K562 (cell line): ENCODE data around the gene MMEL1. TPM values are rescaled to one million over a fixed set of nuclear protein-coding genes. Genes with fewer than 3 reads are reported as not detected.

Experiments
- ATAC-seq: fragments of 200-7000 bp; cut with Tn5 transposase; 3 replicates; pipeline ENCODE4 v1.9.1; 2020; ENCODE audit warnings: moderate library complexity
- BruUV-seq: library from RNA; stranded (reverse); fragments of 400-500 nt; replicated peaks from 2 replicates; lab custom pipeline; 2021; lab: Mats Ljungman, UMichigan
- CTCF ChIA-PET: fragments of 300-600 bp; formaldehyde crosslinking; extraction: SDS; loops from one replicate; lab custom pipeline; 2021; ENCODE audit warnings: low intra/inter-chr PET ratio; lab: Yijun Ruan, JAX
- POLR2A ChIA-PET: fragments of 300-600, 350-650 bp; sonication (Branson Sonifier 250); formaldehyde crosslinking; extraction: SDS; loops from one replicate; lab custom pipeline; 2021; ENCODE audit warnings: antibody characterized with exemption, inconsistent platforms; lab: Yijun Ruan, JAX
- DNase-seq, 4 experiments: peaks; one replicate each; pipeline versions ENCODE4 v3.0.0 to v3.0.0-alpha.2; 2011 to 2018; ENCODE audit warnings: low spot score in 3 of 4, mixed read lengths in 3 of 4; ENCODE audit errors: extremely low read depth in 1 of 4
- FAIRE-seq: peaks from 2 replicates; lab custom pipeline; 2011; peaks lifted over from hg19 to GRCh38; lab: Jason Lieb, UNC
- H2AFZ ChIP-seq: 2 replicates; pipeline ENCODE4 v1.6.0; 2011; ENCODE audit warnings: low read depth, low read length, control low read depth, inconsistent platforms
- H3K27ac ChIP-seq: fragments of 200-600 bp; 3 replicates; pipeline ENCODE4 v1.8.0; 2011; ENCODE audit warnings: low read depth, mild to moderate bottlenecking, control low read depth, inconsistent platforms, low read length, moderate library complexity, mixed read lengths; ENCODE audit errors: extremely low read depth
- H3K27me3 ChIP-seq, 2 experiments: fragments of 300-600 bp in 1 of 2; 2 replicates in 1 of 2; 3 replicates in 1 of 2; pipeline versions ENCODE4 v1.6.0 to v1.8.0; 2011; ENCODE audit warnings: inconsistent platforms in 2 of 2, low read length in 2 of 2, mild to moderate bottlenecking in 1 of 2, mixed read lengths in 1 of 2, moderate library complexity in 1 of 2; ENCODE audit not compliant: control insufficient read depth in 2 of 2, insufficient read depth in 2 of 2
- H3K36me3 ChIP-seq: fragments of 300-600 bp; 3 replicates; pipeline ENCODE4 v1.8.0; 2011; ENCODE audit warnings: mild to moderate bottlenecking, low read length, inconsistent platforms; ENCODE audit not compliant: control insufficient read depth, insufficient read depth
- H3K4me1 ChIP-seq, 2 experiments: fragments of 200-600 bp in 1 of 2; replicated peaks in 1 of 2; 2 replicates in 1 of 2; 3 replicates in 1 of 2; pipeline versions ENCODE4 v1.5.1 to v1.8.0; 2011; ENCODE audit warnings: inconsistent platforms in 2 of 2, low read length in 2 of 2, mild to moderate bottlenecking in 1 of 2, mixed read lengths in 1 of 2, moderate library complexity in 1 of 2; ENCODE audit not compliant: control insufficient read depth in 2 of 2, insufficient read depth in 2 of 2
- H3K4me2 ChIP-seq: 2 replicates; pipeline ENCODE4 v1.6.1; 2011; ENCODE audit warnings: low read length, control low read depth, inconsistent platforms, mixed read lengths; ENCODE audit not compliant: insufficient read depth
- H3K4me3 ChIP-seq: fragments of 200-600 bp; sonication (generic), shearing (Covaris generic); 2 replicates; pipeline ENCODE4 v1.5.1; 2016; ENCODE audit warnings: control low read depth, inconsistent platforms
- H3K79me2 ChIP-seq: fragments of 200-600 bp; 3 replicates; pipeline ENCODE4 v1.8.0; 2011; ENCODE audit warnings: low read length, inconsistent platforms; ENCODE audit not compliant: control insufficient read depth, insufficient read depth
- H3K9ac ChIP-seq, 2 experiments: 2 replicates each; pipeline versions ENCODE4 v1.6.0 to v1.6.1; 2011; ENCODE audit warnings: low read depth in 2 of 2, low read length in 2 of 2, control low read depth in 1 of 2, inconsistent platforms in 1 of 2, mild to moderate bottlenecking in 1 of 2, mixed read lengths in 1 of 2; ENCODE audit not compliant: insufficient read depth in 1 of 2
- H3K9me1 ChIP-seq: one replicate; pipeline ENCODE4 v1.6.0; 2011; ENCODE audit warnings: inconsistent platforms, mild to moderate bottlenecking, low read length, moderate library complexity; ENCODE audit not compliant: control insufficient read depth, insufficient read depth
- H3K9me3 ChIP-seq: replicated peaks from 2 replicates; pipeline ENCODE4 v1.5.1; 2011; ENCODE audit warnings: low read depth, low read length, inconsistent platforms; ENCODE audit not compliant: control insufficient read depth, insufficient read depth
- H4K20me1 ChIP-seq: replicated peaks from 2 replicates; pipeline ENCODE4 v1.6.1; 2011; ENCODE audit warnings: low read length, inconsistent platforms, mixed read lengths; ENCODE audit not compliant: control insufficient read depth, insufficient read depth
- BCL6 ChIP-seq: fragments of 250-450 bp; sonication (Bioruptor Pico); IDR thresholded peaks from 2 replicates; pipeline ENCODE4 v1.4.0; 2020
- EGR1 ChIP-seq: fragments of 450-650 bp; conservative IDR thresholded peaks from 2 replicates; pipeline ENCODE4 v1.6.1; 2017; ENCODE audit warnings: mild to moderate bottlenecking
- ETV1 ChIP-seq: fragments of 450-650 bp; conservative IDR thresholded peaks from 2 replicates; pipeline ENCODE4 v1.6.1; 2016; ENCODE audit warnings: missing genetic modification characterization, control low read depth, low read depth, missing compliant biosample characterization
- ILF3 ChIP-seq: fragments of 450-650 bp; IDR thresholded peaks from 2 replicates; pipeline ENCODE4 v1.6.1; 2018; ENCODE audit warnings: antibody characterized with exemption, mild to moderate bottlenecking, moderate library complexity, borderline replicate concordance
- SRSF3 ChIP-seq: fragments of 200-400 bp; formaldehyde crosslinking; IDR thresholded peaks from 2 replicates; pipeline ENCODE4 v1.6.1; 2016; ENCODE audit warnings: mild to moderate bottlenecking, low read length, moderate library complexity; ENCODE audit not compliant: insufficient read depth
- STAT5A ChIP-seq: IDR thresholded peaks from 2 replicates; pipeline ENCODE4 v1.6.1; 2012; ENCODE audit warnings: low read length, inconsistent platforms, borderline replicate concordance
- TBL1XR1 ChIP-seq, 2 experiments: IDR thresholded peaks; 2 replicates each; pipeline ENCODE4 v1.6.1; 2012; ENCODE audit warnings: improper control_type of control experiment in 2 of 2, low read length in 2 of 2, mild to moderate bottlenecking in 1 of 2
- TEAD1 ChIP-seq, 2 experiments: fragments of 450-650 bp in 1 of 2; sonication (generic) in 1 of 2; formaldehyde crosslinking; IDR thresholded peaks; 2 replicates each; pipeline versions ENCODE4 v1.4.0 to v1.8.0; 2020 to 2022; ENCODE audit warnings: mild to moderate bottlenecking in 2 of 2, missing genetic modification reagents in 1 of 2
- ZZZ3 ChIP-seq: fragments of 450-650 bp; IDR thresholded peaks from 2 replicates; pipeline ENCODE4 v1.6.1; 2016; ENCODE audit warnings: antibody characterized with exemption, mild to moderate bottlenecking, moderate library complexity
- WGBS: fragments of 100-300 bp; shearing (Covaris generic); methylation state at CpG from one replicate; pipeline ENCODE4 v1.1.6; 2016; ENCODE audit warnings: low coverage, mixed read lengths; ENCODE audit not compliant: insufficient coverage; ENCODE audit errors: missing lambda C conversion rate; 5-methylcytosine and 5-hydroxymethylcytosine counted together
- in situ Hi-C: fragments of 300-500 bp; cut with MboI; formaldehyde crosslinking; loops from 4 replicates; pipeline ENCODE4 v1.15.0; 2018; ENCODE audit warnings: inconsistent platforms, mixed read lengths
- intact Hi-C: fragments of 100-400 bp; cut with micrococcal nuclease; formaldehyde crosslinking; loops from 2 replicates; pipeline ENCODE4 v1.14.2; 2022
- polyA plus RNA-seq, 8 experiments: library from polyadenylated mRNA; depleted of rRNA in 4 of 8; stranded (reverse) in 5 of 8; unstranded in 3 of 8; fragments of >200 nt; fragmentation: Nextera tagmentation in 2 of 8; fragmentation: Illumina TruSeq in 1 of 8; extraction: Ambion mirVana in 2 of 8; extraction: Trizol in 1 of 8; gene quantifications; 2 replicates each; pipeline versions ENCODE4 v1.2.1 to v1.2.3, GENCODE V29; 2011 to 2014; ENCODE audit warnings: inconsistent platforms in 1 of 8, missing spikeins in 1 of 8
- total RNA-seq, 7 experiments: library from RNA; depleted of rRNA in 6 of 7; stranded (reverse); fragments of >200 nt in 6 of 7; fragmentation: Illumina TruSeq in 2 of 7; extraction: Trizol in 2 of 7; gene quantifications; 2 replicates each; pipeline versions ENCODE4 v1.2.1 to v1.2.3, GENCODE V29; 2011 to 2021; ENCODE audit warnings: low replicate concordance in 1 of 7
- TF ChIP-seq, protein P1 (sequence below): sonication (generic); formaldehyde crosslinking; IDR thresholded peaks from 2 replicates; pipeline ENCODE4 v1.8.1; 2023; ENCODE audit warnings: missing genetic modification reagents, mild to moderate bottlenecking, borderline replicate concordance
- TF ChIP-seq, protein P2 (sequence below): fragments of 450-650 bp; IDR thresholded peaks from 2 replicates; pipeline ENCODE4 v1.6.1; 2018; ENCODE audit warnings: mild to moderate bottlenecking, low read depth; ENCODE audit not compliant: partially characterized antibody
- TF ChIP-seq, protein P3 (sequence below): fragments of 450-650 bp; formaldehyde crosslinking; IDR thresholded peaks from 2 replicates; pipeline ENCODE4 v1.4.0; 2022; ENCODE audit warnings: missing genetic modification characterization
- TF ChIP-seq, protein P4 (sequence below): fragments of 450-650 bp; IDR thresholded peaks from 2 replicates; pipeline ENCODE4 v1.6.1; 2016; ENCODE audit warnings: low read depth, mild to moderate bottlenecking, moderate library complexity

Gene MMEL1
- total and polyA plus RNA-seq, 9 of the 15 experiments (the other 6 are each of a cell fraction or from before 2014, with no cell fraction given): not detected

DNA sequence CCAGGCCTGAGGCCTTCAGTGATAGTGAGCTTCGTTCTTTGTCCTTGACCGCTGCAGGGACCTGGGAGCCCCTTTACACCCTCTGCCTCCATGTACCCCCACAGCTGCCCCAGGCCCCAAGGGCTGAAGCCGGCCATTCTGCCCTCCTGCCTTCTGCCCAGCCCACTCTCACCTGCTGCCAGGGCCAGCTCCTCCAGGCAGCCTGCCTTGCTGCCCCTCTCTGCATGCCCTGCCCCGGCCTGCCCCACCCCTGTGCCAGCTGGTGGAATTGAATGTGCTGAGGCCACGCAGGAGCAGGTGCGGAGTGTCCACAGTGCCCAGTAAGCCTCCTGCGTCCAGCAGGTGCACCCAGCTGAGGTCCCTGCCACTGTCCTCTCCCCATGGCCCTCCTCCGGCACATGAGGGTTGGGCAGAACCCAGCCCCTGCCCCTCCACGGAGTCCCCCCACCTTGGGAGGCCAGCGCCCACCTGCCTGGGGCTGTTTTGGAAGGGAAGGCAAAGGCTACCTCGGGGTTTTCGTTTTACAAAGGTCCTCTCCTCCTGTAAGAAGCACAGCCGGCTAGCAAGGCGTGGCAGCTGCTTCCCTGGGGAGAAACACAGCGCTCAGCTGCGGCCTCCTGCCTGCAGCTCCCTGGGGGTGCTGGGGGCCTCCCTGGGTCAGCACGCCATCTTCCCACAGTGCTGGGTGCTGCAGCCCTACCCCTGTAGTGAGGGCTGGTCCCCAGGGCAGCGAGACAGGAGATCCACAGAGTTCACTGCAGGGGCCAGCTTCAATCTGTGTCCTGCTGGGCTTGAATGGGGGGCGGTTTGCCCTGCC lies 21.0 kb downstream of the MMEL1 start:
- CTCF ChIA-PET: no interaction called here
- intact Hi-C loops: no loop called here
- TF ChIP-seq, protein P1, sequence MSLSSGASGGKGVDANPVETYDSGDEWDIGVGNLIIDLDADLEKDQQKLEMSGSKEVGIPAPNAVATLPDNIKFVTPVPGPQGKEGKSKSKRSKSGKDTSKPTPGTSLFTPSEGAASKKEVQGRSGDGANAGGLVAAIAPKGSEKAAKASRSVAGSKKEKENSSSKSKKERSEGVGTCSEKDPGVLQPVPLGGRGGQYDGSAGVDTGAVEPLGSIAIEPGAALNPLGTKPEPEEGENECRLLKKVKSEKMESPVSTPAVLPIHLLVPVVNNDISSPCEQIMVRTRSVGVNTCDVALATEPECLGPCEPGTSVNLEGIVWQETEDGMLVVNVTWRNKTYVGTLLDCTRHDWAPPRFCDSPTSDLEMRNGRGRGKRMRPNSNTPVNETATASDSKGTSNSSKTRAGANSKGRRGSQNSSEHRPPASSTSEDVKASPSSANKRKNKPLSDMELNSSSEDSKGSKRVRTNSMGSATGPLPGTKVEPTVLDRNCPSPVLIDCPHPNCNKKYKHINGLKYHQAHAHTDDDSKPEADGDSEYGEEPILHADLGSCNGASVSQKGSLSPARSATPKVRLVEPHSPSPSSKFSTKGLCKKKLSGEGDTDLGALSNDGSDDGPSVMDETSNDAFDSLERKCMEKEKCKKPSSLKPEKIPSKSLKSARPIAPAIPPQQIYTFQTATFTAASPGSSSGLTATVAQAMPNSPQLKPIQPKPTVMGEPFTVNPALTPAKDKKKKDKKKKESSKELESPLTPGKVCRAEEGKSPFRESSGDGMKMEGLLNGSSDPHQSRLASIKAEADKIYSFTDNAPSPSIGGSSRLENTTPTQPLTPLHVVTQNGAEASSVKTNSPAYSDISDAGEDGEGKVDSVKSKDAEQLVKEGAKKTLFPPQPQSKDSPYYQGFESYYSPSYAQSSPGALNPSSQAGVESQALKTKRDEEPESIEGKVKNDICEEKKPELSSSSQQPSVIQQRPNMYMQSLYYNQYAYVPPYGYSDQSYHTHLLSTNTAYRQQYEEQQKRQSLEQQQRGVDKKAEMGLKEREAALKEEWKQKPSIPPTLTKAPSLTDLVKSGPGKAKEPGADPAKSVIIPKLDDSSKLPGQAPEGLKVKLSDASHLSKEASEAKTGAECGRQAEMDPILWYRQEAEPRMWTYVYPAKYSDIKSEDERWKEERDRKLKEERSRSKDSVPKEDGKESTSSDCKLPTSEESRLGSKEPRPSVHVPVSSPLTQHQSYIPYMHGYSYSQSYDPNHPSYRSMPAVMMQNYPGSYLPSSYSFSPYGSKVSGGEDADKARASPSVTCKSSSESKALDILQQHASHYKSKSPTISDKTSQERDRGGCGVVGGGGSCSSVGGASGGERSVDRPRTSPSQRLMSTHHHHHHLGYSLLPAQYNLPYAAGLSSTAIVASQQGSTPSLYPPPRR (CRISPR knock-in tag): no peak
- TF ChIP-seq, protein P2, sequence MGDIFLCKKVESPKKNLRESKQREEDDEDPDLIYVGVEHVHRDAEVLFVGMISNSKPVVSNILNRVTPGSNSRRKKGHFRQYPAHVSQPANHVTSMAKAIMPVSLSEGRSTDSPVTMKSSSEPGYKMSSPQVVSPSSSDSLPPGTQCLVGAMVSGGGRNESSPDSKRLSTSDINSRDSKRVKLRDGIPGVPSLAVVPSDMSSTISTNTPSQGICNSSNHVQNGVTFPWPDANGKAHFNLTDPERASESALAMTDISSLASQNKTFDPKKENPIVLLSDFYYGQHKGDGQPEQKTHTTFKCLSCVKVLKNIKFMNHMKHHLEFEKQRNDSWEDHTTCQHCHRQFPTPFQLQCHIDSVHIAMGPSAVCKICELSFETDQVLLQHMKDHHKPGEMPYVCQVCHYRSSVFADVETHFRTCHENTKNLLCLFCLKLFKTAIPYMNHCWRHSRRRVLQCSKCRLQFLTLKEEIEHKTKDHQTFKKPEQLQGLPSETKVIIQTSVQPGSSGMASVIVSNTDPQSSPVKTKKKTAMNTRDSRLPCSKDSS: no peak
- TF ChIP-seq EGR1: no peak
- TF ChIP-seq ILF3: no peak
- no peak for TF ChIP-seq SRSF3
- no peak for TF ChIP-seq TBL1XR1 (IDR thresholded peaks at IDR 0.05; ENCODE audit: low read length in 2 of 2)
- TF ChIP-seq ZZZ3: no peak
- TF ChIP-seq TEAD1 (CRISPR knock-in tag; IDR thresholded peaks at IDR 0.05): no peak
- TF ChIP-seq, protein P3, sequence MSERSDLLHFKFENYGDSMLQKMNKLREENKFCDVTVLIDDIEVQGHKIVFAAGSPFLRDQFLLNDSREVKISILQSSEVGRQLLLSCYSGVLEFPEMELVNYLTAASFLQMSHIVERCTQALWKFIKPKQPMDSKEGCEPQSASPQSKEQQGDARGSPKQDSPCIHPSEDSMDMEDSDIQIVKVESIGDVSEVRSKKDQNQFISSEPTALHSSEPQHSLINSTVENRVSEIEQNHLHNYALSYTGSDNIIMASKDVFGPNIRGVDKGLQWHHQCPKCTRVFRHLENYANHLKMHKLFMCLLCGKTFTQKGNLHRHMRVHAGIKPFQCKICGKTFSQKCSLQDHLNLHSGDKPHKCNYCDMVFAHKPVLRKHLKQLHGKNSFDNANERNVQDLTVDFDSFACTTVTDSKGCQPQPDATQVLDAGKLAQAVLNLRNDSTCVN (CRISPR knock-in tag): no peak
- TF ChIP-seq ETV1 (tag): no peak
- TF ChIP-seq BCL6 (CRISPR knock-in tag): no peak
- no peak for TF ChIP-seq STAT5A
- TF ChIP-seq, protein P4, sequence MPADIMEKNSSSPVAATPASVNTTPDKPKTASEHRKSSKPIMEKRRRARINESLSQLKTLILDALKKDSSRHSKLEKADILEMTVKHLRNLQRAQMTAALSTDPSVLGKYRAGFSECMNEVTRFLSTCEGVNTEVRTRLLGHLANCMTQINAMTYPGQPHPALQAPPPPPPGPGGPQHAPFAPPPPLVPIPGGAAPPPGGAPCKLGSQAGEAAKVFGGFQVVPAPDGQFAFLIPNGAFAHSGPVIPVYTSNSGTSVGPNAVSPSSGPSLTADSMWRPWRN: no peak

More for the DNA sequence above, 21.0 kb downstream of the MMEL1 start:
- no peak overlapping the region for H2AFZ ChIP-seq
- no peaks in the 10 kb centered on the region for H3K36me3 ChIP-seq
- peak overlapping the region in 1 of 2 experiments; percentile 78; a peak in 1 of 4 replicates for H3K9ac ChIP-seq
- H3K9me1 ChIP-seq: no peaks in the 10 kb centered on the region
- H3K79me2 ChIP-seq: no peaks in the 10 kb centered on the region
- H3K27ac ChIP-seq: no peak overlapping the region
- in situ Hi-C loops: no loop called here
- peak overlapping the region; percentile 42 for H3K4me2 ChIP-seq
- H4K20me1 ChIP-seq: no peaks in the 10 kb centered on the region; the same call in 1 of the 2 replicates
- FAIRE-seq (no peak), ATAC-seq (no peak), DNase-seq (no peak)
- H3K27me3 ChIP-seq: peaks cover 8 to 31% of the 10 kb centered on the region in 2 experiments
- 14% methylated on average over 19 of the region's 19 CpGs for WGBS
- POLR2A ChIA-PET: interaction anchor here (1.9 kb wide), 1 partner anchor 26 kb away, joined by 9 read pairs; the partner anchor contains the start of gene PRXL2B
- no TSS peak for BruUV-seq
- no peaks in the 10 kb centered on the region; the same call in 1 of the 2 replicates for H3K9me3 ChIP-seq
- H3K4me3 ChIP-seq: no peak overlapping the region
- peaks cover 0 to 39% of the 10 kb centered on the region in 2 experiments; a peak in 2 of 5 replicates for H3K4me1 ChIP-seq
